ENCODE data around the gene COPS6.
A peak's percentile ranks its signal among the peaks of the same experiment; 100 is the strongest.

COPS6 gene

DNA sequence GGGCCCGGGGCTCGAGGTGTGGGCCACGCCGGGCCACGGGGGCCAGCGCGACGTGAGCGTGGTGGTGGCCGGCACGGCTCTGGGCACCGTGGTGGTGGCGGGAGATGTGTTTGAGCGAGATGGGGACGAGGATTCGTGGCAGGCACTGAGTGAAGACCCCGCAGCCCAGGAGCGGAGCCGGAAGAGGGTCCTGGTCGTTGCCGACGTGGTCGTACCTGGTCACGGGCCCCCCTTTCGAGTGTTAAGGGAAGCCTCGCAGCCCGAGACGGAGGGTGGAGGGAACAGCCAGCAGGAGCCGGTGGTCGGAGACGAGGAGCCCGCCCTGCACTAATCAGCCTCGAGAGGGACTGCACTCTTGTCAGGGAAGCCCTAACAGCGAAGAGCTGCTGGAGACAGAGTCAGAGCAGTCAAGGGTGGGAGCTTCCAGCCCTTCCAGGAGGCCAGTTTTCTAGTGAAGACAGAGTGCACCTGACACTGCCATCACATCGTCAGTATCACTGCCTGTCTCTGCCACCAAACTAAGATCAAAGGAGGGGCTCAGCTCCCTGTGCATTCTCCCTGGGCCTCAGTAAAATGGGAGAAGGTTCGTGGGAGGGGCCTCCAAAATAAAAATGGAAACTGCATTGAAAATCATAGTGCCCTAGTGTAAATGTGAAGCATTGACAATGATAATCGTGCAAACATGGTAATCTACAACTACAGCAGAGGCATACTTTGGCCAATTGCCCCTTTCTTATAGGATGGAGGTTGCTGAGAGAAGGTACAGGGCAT, 39.3 kb downstream of the COPS6 start:
- DNase-seq = peak in 2 of 3 experiments; percentile 42 to 56

DNA sequence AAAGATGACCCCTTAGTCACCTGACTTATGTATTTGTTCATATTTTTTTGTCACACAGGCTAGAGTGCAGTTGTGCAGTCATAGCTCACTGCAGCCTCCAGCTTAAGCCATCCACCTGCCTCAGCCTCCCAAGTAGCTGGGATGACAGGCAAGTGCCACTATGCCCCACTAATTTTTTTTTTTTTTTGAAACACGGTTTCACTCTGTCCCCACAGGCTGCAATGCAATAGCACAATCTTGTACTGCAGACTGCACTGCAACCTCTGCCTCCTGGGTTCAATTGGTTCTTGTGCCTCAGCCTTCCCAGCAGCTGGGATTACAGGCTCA, 39.8 kb downstream of the COPS6 start:
- no peak for DNase-seq

DNA sequence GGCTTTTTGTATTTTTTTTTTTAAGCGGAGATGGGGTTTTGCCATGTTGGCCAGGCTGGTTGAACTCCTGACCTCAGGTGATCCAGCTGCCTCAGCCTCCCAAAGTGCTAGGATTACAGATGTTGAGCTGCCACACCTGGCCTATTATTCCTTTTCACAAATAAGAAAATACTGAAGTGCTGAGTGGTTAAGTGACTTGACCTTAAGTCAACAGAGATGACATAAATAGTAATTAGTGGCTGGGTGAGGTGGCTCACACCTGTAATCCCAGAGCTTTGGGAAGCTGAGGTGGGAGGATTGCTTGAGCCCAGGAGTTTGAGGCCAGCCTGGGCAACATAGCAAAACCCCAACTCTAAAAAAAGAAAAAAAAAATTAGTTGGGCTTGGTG, 41.4 kb downstream of the COPS6 start:
- DNase-seq = peak in 2 of 3 experiments; percentile 45 to 82

DNA sequence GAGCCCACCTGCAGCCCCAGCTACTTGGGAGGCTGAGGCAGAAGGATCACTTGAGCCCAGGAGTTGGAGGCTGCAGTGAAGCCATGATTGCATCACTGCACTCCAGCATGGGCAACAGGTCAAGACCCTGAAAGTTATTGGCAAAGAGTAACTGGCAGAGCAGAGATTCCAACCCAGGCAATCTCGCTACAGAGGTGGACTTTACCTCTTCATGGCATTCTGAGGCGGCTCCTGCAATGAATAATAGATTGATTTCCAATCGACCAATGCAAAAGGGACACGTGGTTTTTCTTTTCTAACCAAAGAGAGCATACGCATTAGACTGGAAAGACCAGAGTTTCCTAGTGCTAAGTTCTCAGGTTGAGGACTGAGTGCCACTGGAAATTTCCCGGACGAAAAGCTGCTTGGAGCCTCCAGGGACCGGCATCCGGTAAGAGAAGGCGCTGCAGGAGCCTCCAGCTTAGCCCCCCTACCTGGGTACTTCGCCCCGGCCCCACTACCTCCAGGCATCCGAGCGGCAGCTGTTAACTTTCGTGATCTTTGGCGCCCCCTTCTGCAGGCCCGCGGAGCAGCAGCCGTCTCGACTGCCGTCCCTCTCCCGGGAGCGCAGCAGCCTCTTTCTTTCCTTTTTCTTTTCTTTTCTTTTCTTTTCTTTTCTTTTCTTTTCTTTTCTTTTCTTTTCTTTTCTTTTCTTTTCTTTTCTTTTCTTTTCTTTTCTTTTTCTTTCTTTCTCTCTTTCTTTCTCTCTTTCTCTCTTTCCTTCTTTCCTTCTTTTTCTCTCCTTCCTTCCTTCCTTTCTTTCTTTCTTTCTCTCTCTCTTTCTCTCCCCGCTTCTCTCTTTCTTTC, 42.1 kb downstream of the COPS6 start:
- peak; percentile 69 to 87 (median 80) for DNase-seq

DNA sequence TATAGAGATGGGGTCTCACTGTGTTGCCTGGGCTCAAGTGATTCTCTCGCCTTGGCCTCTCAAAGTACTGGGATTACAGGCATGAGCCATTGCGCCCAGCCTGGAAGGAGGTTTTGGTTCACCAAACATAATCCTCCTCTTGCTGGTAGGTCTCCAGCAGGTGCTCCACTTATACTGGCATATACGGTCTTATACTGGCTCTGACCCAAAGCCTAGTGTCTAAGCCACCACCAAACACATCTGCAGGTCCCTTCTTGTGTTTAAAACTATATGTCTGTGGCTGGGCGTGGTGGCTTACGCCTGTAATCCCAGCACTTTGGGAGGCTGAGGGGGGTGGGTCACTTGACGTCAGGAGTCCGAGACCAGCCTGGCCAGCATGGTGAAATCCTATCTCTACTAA, 43.4 kb downstream of the COPS6 start:
- DNase-seq = no peak

DNA sequence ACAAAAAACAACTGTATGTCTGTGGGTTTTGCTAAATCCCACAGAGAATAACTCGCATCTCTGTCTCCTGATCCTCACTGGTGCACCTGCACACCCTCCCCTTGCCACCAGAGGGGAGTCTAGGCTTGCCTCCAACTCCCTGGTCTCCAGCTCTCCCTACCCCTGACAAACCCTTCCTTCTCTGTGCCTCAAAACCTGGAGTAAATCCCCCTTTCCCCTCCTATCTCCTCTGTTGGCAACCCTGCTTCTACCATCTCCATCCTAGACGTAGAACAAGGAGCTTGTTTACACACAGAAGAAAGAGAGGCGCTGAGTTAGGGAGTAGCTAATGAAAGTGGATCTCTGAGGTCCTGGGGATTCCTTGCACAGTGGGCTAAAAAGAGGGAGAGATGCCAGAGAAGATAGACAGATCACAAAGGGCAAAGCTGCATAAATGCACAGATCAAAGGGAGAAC, 44.0 kb downstream of the COPS6 start:
- peak; percentile 47 to 72 (median 61) for DNase-seq

DNA sequence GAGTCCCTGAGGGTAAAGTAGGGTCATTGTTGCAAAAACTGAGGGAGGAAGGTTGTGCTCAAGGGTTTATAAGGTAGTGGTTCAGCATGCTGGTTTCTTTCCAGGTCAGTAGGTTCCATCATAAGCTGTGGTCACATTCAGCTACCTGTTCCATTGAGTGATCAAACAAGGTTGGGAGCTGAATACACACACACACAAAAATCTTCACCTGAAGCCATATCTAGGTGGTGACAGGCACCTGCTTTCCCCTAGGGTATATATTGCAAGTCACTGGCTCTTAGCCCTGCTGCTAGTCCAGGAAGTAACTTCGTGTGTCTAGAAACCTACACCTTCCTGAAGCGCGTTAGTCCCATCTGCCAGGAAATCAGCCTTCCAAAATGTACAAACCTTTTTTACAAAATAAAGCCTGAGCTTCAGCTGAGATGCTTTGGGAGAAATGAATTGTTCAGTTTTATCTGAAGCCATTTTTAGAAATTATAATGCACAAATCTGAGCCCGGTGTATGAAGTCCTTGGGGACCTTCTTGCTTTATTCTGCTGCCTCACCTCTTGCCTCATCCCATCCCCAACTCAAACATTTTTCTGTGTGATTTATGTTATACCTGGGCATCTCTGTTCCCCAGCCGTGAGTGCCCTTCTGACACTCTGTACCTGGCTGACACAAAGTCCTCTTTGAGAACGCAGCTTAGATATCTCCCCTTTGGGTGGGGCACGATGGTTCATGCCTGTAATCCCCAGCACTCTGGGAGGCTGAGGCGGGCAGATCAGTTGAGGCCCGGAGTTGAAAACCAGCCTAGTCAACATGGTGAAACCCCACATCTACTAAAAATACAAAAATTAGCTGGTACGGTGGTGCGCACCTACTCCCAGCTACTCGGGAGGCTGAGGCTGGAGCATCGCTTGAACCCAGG, 49.3 kb downstream of the COPS6 start:
- peak in 1 of 3 experiments; percentile 36 for DNase-seq

DNA sequence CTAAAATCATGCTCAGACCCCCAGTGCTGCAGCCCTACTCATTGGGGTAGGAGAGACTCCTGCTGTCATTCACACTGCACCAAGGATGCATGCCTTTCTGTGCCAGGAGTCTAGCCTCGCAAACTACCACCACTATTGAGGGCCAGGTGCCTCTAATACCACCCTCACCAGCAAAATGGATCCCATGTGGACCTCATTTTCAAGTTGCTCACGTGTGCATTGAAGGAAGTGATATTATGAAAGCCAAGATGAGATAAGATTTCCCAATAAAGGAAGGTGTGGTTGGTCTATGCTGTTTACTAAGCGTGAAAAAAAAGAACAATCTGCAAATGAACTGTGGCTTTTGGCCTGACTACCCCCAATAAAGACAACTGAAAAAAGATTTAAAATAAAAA, 52.8 kb downstream of the COPS6 start:
- DNase-seq = no peak
